NCI-H2107 treated with DMSO at 0.1 percent for 48 hours (cell line): ENCODE data around the gene GNG3.
"Not testable (repeated sequence)": the region's sequence is repeated elsewhere in the genome, so short reads cannot be mapped to it uniquely, and the experiment has no call there.

Source experiments
- DNase-seq: peaks from one replicate; lab custom pipeline; 2025; ENCODE audit not compliant: unreplicated experiment; lab: John Stamatoyannopoulos, UW

Gene GNG3

DNA sequence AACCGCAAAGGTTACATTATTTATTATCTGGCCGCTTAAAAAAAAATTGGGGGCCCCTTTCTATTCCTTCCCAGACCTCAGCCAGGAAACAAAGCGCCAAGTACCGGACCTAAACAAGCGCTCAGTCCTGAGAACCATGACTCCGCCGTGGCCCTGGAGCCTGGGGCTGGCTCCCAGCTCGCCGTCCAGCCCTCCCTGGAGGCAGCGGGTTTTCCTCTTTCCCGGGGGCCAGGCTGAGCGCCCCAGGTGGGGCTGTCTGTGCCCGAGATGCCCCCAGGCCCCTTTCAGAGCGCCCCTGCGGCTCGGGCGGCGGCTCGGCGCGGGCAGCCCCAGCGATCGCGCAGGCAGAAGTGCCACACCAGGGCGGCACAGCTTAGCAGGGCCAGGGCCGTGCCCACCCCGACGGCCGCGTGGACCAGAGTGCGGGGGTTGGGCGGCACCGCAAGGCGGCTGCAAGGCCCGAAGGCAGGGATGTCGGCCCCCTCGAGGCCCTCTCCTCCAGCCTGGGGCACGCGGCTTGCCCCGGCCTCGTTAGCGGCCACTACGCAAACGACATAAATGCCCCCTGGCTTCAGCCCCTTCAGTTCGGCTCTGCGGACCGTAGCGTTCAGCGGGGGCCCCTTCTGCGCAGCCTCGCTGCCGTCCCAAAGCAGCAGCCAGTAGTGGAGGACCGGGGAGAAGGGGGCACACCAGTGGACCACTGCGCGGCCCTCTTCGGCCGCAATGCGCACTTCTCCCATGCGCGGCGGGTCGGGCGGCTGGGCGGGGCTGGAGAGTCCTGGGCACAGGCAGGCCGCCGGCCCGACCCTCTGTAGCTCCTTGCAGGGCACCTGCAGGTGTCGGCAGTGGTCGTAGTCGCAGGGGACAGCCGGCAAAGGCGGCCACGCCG is 19.7 kb upstream of the GNG3 start:
- no peak for DNase-seq

- DNase-seq: no peak
Measured at GRCh38 chr11:62688491-62688890, 19.0 kb upstream of the GNG3 start.

DNA sequence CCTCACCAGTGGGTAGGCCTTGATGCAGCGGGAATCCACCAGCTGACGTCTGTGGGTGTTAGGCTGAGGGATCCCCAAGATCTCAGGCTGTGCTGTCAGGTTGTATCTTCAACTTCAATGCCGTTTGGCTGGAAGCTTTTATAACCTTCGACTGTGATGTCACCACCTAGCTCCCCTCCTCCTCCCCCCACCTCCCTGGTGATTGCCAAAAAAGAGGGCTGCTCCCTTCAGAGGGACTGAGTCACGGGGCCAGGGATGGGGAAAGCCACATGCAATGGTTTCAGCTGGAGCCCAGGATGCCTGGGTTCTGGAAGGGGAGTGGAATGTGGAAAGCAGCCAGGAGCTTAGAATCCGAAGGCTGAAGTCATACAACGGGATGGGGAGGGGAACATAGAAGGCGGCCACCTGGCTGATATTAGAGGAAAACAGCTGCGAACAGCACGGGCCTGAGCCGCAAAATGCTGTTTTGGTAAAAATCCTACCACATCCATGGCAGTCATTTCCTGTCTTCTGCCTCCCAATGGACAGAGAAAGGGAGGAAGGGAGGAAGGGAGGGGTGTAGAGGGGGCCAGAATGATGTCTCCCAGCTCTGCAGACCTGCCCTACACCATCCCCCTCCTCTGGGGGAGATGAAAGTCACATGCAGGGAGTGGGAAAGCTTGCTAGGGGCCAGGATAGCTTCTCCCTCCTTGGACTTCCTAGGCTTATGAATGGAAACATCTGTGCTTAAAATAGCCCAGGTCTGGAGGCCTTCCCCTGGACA is 17.9 kb upstream of the GNG3 start, which contains the start of gene LRRN4CL:
Gene LRRN4CL, minus strand, starts transcription at position 110 of the 763 bp plus-strand sequence. CDS start 1,022 bp downstream, outside the sequence.
- no peak for DNase-seq

DNA sequence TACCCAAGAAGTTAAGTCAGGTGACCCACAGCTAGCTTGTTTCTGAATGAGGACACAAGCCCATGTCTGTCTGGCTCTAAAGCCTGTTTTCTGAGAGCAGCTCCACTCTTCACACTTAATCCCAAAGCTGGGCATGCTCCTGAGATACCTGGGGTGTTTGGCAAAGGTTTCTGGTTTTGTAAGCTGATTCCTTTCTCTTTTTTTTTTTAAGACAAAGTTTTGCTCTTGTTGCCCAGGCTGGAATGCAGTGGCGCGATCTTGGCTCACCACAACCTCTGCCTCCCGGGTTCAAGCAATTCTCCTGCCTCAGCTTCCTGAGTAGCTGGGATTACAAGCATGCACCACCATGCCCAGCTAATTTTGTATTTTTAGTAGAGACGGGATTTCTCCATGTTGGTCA is 13.9 kb upstream of the GNG3 start:
- peak; percentile 19 for DNase-seq

DNA sequence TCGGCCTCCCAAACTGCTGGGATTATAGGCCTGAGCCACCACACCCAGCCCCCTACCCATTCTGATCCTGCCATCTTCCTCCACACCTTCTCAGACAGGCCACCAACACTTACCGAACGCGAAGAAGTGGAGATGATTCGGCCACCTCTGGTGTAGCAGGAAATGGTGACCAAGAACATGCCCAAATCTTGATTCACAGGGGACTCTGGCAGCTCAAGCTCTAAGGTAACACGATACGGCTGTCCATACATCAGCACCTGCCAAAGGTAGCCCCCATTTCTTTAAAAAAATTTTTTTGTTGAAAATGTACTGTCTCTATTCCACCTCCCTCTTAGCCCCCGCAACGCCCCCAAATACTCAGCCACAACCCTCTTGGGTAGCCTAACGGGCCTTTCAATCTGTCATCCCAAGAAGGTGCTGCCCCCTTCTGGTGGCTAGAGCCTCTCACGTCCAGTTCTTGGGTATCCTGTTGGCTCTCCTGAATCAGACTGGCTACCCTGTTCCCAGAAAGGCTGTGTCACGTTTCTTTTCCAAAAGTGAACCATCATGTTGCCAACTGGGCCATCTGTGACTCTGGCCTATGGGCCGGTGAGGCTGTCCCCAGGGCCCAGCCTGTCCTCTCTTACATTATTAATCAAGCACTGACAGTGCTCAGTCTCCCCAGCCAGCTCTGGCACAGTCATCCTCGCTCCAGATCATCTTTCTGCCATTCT is 12.9 kb upstream of the GNG3 start:
- DNase-seq: peak; percentile 17

DNA sequence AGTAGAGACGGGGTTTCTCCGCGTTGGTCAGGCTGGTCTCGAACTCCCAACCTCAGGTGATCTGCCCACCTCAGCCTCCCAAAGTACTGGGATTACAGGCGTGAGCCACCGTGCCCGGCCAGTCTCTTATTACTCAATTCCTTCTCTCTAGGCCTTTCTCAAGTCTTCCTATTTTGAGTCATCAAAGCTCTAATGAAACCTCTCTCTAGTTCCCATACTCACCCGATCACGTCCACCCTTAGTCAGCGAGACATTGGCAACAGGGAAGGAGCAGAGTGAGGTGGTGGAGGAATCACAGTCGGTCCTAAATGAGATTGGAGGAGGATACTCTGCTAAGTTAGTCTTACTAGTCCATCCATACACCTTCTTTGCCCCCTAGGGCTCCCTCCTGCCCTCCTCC is 5.2 kb upstream of the GNG3 start:
- DNase-seq: no peak

GRCh38 chr11:62703921-62704320 is 3.6 kb upstream of the GNG3 start:
- not testable (repeated sequence) for DNase-seq

- DNase-seq: no peak
Measured at GRCh38 chr11:62705413-62705812, 2.1 kb upstream of the GNG3 start.

- peak; percentile 78 for DNase-seq
Measured at GRCh38 chr11:62705880-62706849, 1.3 kb upstream of the GNG3 start.

- no peak for DNase-seq
Measured at GRCh38 chr11:62706850-62707247, 627 bp upstream of the GNG3 start.

DNA sequence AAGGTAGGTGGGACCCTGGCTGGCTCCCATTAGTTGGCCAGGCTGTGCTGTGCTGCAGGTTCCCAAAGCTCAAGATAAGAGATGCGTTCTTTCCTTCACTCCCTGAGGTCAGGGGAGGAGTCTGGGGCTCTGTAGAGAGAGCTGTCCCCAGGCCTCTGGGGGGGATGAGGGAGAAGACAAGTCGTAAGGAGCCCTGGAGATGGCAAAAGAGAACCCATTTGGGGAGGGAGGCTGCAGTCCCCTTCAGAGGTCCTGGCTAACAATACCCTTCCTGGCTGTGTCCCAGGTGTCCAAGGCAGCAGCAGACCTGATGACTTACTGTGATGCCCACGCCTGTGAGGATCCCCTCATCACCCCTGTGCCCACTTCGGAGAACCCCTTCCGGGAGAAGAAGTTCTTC is 916 bp downstream of the GNG3 start:
- DNase-seq: no peak

GRCh38 chr11:62708793-62709192 is 1.3 kb downstream of the GNG3 start:
- no peak for DNase-seq

GRCh38 chr11:62709247-62710000 is 1.9 kb downstream of the GNG3 start:
- DNase-seq: peak; percentile 98

- no peak for DNase-seq
Measured at GRCh38 chr11:62710001-62710345, 2.5 kb downstream of the GNG3 start.

DNA sequence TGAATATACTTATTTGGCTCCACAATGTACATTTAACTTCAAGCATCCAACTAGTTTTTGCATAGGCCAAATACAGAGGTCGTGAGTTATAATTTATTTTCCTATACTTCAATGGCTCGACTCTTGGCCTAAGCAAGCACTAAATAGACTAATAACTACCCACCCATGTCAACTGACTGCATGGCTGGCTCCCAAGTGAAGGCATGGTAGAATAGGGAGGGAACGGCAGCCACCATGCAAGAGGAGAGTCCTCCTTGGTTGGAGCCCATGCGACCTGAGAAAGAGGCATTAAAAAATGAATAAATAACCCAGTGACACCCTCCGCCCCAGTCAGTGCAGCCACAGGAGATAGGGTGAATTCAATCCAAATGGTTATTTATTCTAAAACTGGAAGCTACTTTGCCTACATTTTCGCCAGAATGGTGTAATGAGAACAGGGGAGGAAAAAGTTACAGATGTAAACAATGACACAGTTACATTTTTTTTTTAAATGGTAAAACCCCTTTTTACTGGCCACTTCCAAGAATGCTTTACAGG is 4.9 kb downstream of the GNG3 start:
- no peak for DNase-seq

DNA sequence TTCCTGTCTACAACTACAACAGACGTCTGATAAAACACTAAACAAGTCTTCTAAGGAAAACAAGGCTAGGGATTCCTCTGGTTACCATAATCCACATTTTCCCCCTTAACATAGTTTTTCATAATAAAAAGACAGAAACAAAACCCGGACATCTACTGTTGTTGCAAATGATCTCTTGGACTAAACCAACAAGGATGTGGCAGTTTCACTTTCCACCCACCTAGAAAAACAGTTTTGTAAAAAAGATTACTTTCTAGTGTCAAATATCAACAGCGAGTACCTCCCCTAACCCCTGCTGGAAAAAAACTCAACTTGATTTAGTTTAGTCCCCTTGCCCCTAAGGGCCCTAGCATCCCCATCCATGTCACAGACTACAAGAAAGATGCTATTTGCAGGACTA is 5.4 kb downstream of the GNG3 start:
- no peak for DNase-seq

DNA sequence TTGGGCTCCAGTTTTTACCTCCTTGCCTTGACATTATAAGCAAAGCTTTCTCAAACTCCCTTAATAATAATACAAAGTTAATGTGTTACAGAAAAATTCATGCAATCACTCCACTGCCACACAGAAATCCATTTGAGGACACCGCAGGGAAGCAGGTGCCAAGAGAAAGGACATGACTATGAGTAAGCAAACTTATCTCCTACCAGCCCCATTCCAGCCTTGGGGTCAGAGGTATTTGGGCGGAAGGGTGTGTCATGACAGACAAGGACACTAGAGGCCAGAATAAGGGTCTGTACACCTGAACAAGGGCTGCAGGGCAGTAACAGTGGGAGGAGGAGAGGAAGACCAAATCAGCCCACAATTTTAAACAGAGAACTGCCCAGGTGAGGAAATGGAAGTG is 5.9 kb downstream of the GNG3 start:
- no peak for DNase-seq

DNA sequence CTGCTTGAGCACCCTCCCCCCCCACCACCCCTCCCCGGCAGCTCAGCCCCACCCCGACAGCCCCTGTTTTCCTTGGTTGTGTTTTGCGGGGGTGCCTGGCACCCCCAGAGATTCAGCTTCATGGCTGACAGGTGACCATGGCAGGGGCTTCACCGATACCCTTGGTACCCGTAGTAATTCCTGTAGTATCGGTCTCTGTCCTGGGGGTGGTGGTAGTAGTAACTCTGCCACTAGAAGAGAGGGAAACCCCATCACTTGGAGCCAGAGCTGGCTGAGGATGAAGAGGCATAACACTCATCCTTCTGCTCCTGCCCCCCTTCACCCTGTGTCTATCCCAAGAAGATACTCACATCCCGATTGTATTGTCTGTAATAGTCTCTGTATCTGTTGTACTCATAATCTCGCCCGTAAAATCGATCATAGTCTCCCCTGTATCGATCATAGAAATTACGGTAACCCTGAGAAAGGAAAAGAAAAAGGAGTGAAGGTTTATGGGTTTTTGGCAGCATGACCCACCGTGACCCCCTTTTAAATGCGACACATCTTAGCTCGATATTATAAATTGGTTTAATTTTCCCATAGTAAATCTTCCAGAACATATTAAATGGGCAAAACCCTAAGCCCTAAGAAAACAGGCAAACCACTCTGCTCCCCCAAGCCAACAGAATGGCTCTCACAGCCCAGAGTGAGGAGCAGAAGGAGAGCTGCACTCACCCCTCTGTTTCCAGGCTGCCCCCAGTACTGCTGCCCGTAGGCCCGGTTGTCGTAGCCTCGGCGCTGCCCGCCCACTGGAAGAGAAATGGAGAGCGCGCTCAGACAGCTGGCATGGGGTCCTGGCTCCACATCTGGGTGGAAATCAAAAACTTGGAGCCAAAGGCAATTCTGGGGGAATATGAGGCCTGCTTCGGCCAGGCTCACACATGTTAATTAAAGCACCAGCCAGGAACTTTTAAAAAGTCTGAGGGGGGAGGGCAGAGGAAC is 8.0 kb downstream of the GNG3 start:
- no peak for DNase-seq
